Measurements from ENCODE around the gene PROSER3. TPM values are rescaled to one million over a fixed set of nuclear protein-coding genes. Genes with fewer than 3 reads are reported as not detected.

PROSER3 gene
- total and polyA plus RNA-seq, 12 donors, result 5.5 to 14.7 (median 9.2) TPM

GRCh38 chr19:35729021-35729420, 29.0 kb upstream of the PROSER3 start:
- no peaks in the 10 kb centered on the region for H3K9me3 ChIP-seq
- TF ChIP-seq CTCF (IDR thresholded peaks at IDR 0.05), result no peak
- no peak overlapping the region for H3K4me3 ChIP-seq
- peaks cover 8 to 100% (median 91%) of the 10 kb centered on the region in 9 donors for H3K36me3 ChIP-seq
- ATAC-seq (no peak), DNase-seq (no peak)
- 90 to 93% methylated on average over 18 of the region's 18 CpGs for whole genome bisulfite sequencing, 2 donors
- intact Hi-C loops (cut with DNase I), result loop anchor here in 1 of 10 donors (2.0 kb wide), 1 partner anchor 68 kb away; no protein-coding TSS in a partner anchor
- no peaks in the 10 kb centered on the region for H3K4me1 ChIP-seq
- no peaks in the 10 kb centered on the region for H3K27me3 ChIP-seq
- no peak overlapping the region for H3K27ac ChIP-seq

- DNase-seq, result no peak
- ATAC-seq, result no peak
- intact Hi-C loops (cut with DNase I), result loop anchor here in 1 of 10 donors (2.0 kb wide), 1 partner anchor 67 kb away; no protein-coding TSS in a partner anchor
- peaks cover 8 to 100% (median 87%) of the 10 kb centered on the region in 9 donors for H3K36me3 ChIP-seq
- no peaks in the 10 kb centered on the region for H3K27me3 ChIP-seq
- 94 to 95% methylated on average over 11 of the region's 11 CpGs for WGBS, 2 donors
- H3K4me3 ChIP-seq, result no peak overlapping the region
- no peak for TF ChIP-seq CTCF (IDR thresholded peaks at IDR 0.05)
- H3K4me1 ChIP-seq, result no peaks in the 10 kb centered on the region
- H3K9me3 ChIP-seq, result no peaks in the 10 kb centered on the region
- no peak overlapping the region for H3K27ac ChIP-seq
Measured at GRCh38 chr19:35729763-35730162, 28.2 kb upstream of the PROSER3 start.

GRCh38 chr19:35730326-35730725, 27.6 kb upstream of the PROSER3 start:
- no peak for DNase-seq
- no peak for TF ChIP-seq CTCF (IDR thresholded peaks at IDR 0.05)
- 95 to 96% methylated on average over 18 of the region's 18 CpGs for WGBS, 2 donors

GRCh38 chr19:35731353-35731752, 26.6 kb upstream of the PROSER3 start:
- TF ChIP-seq CTCF (IDR thresholded peaks at IDR 0.05), result no peak
- Histone ChIP-seq H3K27ac (no peak overlapping the region), H3K27me3 (no peaks in the 10 kb centered on the region), H3K4me3 (no peak overlapping the region), H3K4me1 (no peaks in the 10 kb centered on the region), H3K36me3 (peaks cover 8 to 100% (median 81%) of the 10 kb centered on the region in 9 donors), H3K9me3 (no peaks in the 10 kb centered on the region)
- WGBS, 2 donors, result 87 to 88% methylated on average over 9 of the region's 9 CpGs
- intact Hi-C loops (cut with DNase I), result no loop called here
- ATAC-seq, result no peak
- DNase-seq, result no peak

More at GRCh38 chr19:35730326-35730725, 27.6 kb upstream of the PROSER3 start:
- H3K4me3 ChIP-seq, result no peak overlapping the region
- no peaks in the 10 kb centered on the region for H3K4me1 ChIP-seq
- H3K27ac ChIP-seq, result no peak overlapping the region
- no peaks in the 10 kb centered on the region for H3K27me3 ChIP-seq
- intact Hi-C loops (cut with DNase I), result no loop called here
- no peak for ATAC-seq
- H3K9me3 ChIP-seq, result no peaks in the 10 kb centered on the region
- H3K36me3 ChIP-seq, result peaks cover 8 to 100% (median 82%) of the 10 kb centered on the region in 9 donors
